ACC112 (cell line): ENCODE results near the gene KRT14.
A peak's percentile ranks its signal among the peaks of the same experiment; 100 is the strongest.
"Not testable (repeated sequence)": the region's sequence is repeated elsewhere in the genome, so short reads cannot be mapped to it uniquely, and the experiment has no call there.

Source experiments
- H2AFZ ChIP-seq: fragments of 200-600 bp; sonication (generic); one replicate; pipeline ENCODE4 v1.6.0; 2017; ENCODE audit warnings: antibody characterized with exemption, low read length; ENCODE audit not compliant: unreplicated experiment
- H3K27ac ChIP-seq: fragments of 200-600 bp; sonication (generic); 2 replicates; pipeline ENCODE4 v1.5.1; 2014; ENCODE audit warnings: low read depth, mild to moderate bottlenecking, antibody characterized with exemption, low read length, moderate library complexity
- H3K27me3 ChIP-seq: fragments of 200-600 bp; sonication (generic); 2 replicates; pipeline ENCODE4 v1.6.1; 2014; ENCODE audit warnings: mild to moderate bottlenecking, antibody characterized with exemption, low read length, moderate library complexity, mixed read lengths; ENCODE audit not compliant: insufficient read depth
- H3K36me3 ChIP-seq: fragments of 200-600 bp; sonication (generic); 2 replicates; pipeline ENCODE4 v1.6.1; 2016; ENCODE audit warnings: mild to moderate bottlenecking, antibody characterized with exemption, low read length, moderate library complexity, mixed read lengths; ENCODE audit not compliant: insufficient read depth
- H3K4me1 ChIP-seq: fragments of 200-600 bp; sonication (generic); one replicate; pipeline ENCODE4 v1.6.1; 2016; ENCODE audit warnings: low read length, mixed read lengths; ENCODE audit not compliant: insufficient read depth, unreplicated experiment, control insufficient read depth
- H3K4me3 ChIP-seq: fragments of 200-600 bp; sonication (generic); 2 replicates; pipeline ENCODE4 v1.5.1; 2014; ENCODE audit warnings: mild to moderate bottlenecking, low read depth, low read length
- H3K79me2 ChIP-seq: fragments of 200-600 bp; sonication (generic); one replicate; pipeline ENCODE4 v1.6.0; 2016; ENCODE audit warnings: low read length; ENCODE audit not compliant: control insufficient read depth, unreplicated experiment, insufficient read depth

The KRT14 gene

GRCh38 chr17:41582061-41582968 is 4.4 kb downstream of the KRT14 start:
- not testable (repeated sequence) for H3K79me2 ChIP-seq, H3K4me1 ChIP-seq, H3K4me3 ChIP-seq, H3K36me3 ChIP-seq, H2AFZ ChIP-seq, H3K27ac ChIP-seq
- H3K27me3 ChIP-seq, result peaks cover 36% of the 10 kb centered on the region; the same call in 1 of the 2 replicates

- Histone ChIP-seq H3K4me1 (no peaks in the 10 kb centered on the region), H3K79me2 (no peaks in the 10 kb centered on the region), H3K36me3 (no peaks in the 10 kb centered on the region), H3K27me3 (peaks cover 42% of the 10 kb centered on the region; the same call in 1 of the 2 replicates), H3K27ac (no peak overlapping the region), H2AFZ (no peak overlapping the region), H3K4me3 (no peak overlapping the region)
Observed at GRCh38 chr17:41581366-41582060, 5.2 kb downstream of the KRT14 start.

GRCh38 chr17:41580687-41581365 is 5.9 kb downstream of the KRT14 start:
- Histone ChIP-seq H3K4me1 (no peaks in the 10 kb centered on the region), H3K27me3 (peaks cover 48% of the 10 kb centered on the region; the same call in 1 of the 2 replicates), H3K36me3 (no peaks in the 10 kb centered on the region), H3K4me3 (no peak overlapping the region), H2AFZ (no peak overlapping the region), H3K27ac (no peak overlapping the region), H3K79me2 (no peaks in the 10 kb centered on the region)

- no peak overlapping the region for H2AFZ ChIP-seq
Observed at GRCh38 chr17:41580244-41580575, 6.5 kb downstream of the KRT14 start.

DNA sequence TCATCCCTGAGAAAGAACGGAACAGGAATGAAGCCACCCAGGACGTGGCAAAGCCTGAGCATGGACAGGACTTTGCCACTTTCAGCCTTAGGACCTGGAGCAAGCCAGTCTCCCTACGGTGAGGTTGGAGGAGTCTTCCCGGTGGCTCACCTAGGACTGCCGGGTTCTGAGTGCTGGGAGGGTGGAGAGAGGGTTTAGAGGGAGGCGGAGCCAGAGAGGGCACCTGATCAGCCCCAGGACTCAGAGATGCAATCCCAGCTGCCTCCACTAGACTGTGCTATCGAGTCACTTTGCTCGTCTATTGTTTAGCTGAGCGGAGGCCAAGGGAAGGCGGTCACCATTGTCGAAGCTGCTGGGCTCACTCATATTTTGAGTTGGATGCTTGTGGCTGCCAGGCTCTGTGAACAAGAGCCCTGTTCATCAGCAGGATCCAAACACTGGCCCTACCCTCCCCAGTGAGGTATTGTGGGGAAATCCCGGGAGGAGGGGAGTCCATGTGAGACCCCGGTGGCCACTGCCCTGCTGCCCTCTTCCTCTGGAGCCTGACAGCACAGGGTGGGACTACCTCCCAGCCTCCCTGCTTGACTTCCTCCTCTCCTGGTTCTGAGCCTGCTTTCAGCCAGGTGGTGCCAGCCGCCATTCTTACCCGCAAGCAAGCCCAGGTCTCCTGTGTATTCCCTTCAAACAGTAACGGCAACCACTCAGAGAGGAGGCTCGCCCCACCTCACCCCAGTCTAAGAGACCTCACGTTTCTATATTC is 7.0 kb downstream of the KRT14 start:
- Histone ChIP-seq H3K27ac (no peak overlapping the region), H3K4me3 (peak overlapping the region; percentile 48; the same call in 1 of the 2 replicates), H3K79me2 (no peaks in the 10 kb centered on the region), H3K36me3 (no peaks in the 10 kb centered on the region), H3K27me3 (peaks cover 48% of the 10 kb centered on the region), H3K4me1 (no peaks in the 10 kb centered on the region), H2AFZ (no peak overlapping the region)

More at GRCh38 chr17:41580244-41580575, 6.5 kb downstream of the KRT14 start:
- H3K36me3 ChIP-seq, result no peaks in the 10 kb centered on the region
- H3K79me2 ChIP-seq, result no peaks in the 10 kb centered on the region
- no peak overlapping the region for H3K4me3 ChIP-seq
- peaks cover 51% of the 10 kb centered on the region for H3K27me3 ChIP-seq
- H3K4me1 ChIP-seq, result no peaks in the 10 kb centered on the region
- H3K27ac ChIP-seq, result no peak overlapping the region

DNA sequence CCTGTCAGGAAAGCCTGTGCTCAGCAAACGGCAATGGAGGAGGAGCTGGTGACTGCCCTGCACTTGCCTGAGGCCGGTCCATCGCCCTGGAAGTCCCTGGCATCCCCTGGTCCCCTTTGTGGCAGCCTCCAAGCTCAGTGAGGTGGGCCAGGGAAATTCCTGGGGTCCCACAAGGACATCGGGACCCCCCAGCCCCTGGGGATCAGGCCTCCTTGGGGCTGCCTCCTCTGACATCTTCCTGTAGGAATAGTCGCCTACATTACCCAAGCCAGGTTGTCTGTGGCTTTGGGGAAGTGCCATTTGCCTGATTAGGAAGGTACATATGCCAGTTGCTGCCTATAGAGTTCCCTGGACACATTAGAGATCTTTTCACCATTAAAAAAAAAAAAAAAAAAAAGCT is 7.7 kb downstream of the KRT14 start:
- H3K4me1 ChIP-seq, result no peaks in the 10 kb centered on the region
- no peaks in the 10 kb centered on the region for H3K36me3 ChIP-seq
- H3K4me3 ChIP-seq, result no peak overlapping the region
- H3K27ac ChIP-seq, result no peak overlapping the region
- no peak overlapping the region for H2AFZ ChIP-seq
- H3K79me2 ChIP-seq, result no peaks in the 10 kb centered on the region
- H3K27me3 ChIP-seq, result peaks cover 43% of the 10 kb centered on the region

- Histone ChIP-seq H3K79me2 (no peaks in the 10 kb centered on the region), H3K4me1 (no peaks in the 10 kb centered on the region), H3K4me3 (no peak overlapping the region), H3K27ac (no peak overlapping the region), H3K36me3 (no peaks in the 10 kb centered on the region), H3K27me3 (peaks cover 46% of the 10 kb centered on the region), H2AFZ (no peak overlapping the region)
Observed at GRCh38 chr17:41578538-41578937, 8.2 kb downstream of the KRT14 start.

DNA sequence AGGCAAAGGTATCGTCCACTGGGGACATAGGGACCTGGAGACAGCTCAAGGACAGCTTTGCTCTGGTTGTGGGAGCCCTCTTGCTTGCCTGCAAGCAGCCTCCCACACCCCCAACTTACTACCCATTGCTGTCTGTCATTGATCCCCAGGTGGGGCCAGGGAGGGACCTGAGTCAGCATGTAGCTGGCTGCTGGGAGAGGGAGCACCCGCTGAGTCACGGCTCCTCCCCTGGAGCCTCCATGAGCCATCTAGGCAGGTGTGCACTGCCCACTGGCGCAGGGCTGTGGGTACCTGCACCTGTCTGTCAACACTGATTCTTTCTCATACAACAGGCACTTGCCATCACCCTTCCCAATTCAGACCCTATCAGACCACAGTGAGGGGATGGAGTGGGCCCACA is 10.0 kb downstream of the KRT14 start:
- H3K4me1 ChIP-seq, H3K36me3 ChIP-seq, H2AFZ ChIP-seq, H3K79me2 ChIP-seq, H3K27ac ChIP-seq, H3K4me3 ChIP-seq: not testable (repeated sequence)
- H3K27me3 ChIP-seq, result peaks cover 64% of the 10 kb centered on the region

DNA sequence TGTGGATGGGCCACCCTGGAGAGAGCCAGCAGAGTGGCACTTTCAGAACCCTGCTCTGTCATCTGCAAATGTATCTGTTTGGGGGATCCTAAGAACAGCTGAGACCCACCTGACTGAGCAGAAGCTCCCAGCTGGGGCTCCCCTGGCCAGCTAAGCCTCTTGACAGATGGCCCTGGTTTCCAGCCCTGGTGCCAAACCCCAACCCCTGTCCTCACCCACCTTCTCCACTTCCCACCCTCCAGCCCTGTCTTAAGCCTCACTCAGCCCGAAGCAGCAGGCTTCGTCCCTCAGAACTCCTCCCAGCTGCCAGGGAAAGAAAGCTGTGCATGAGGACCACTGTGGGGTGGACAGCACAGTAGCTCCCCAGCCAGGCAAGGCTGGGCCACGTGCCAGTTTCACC is 11.4 kb downstream of the KRT14 start:
- Histone ChIP-seq H3K27ac (no peak overlapping the region), H2AFZ (no peak overlapping the region), H3K4me3 (no peak overlapping the region), H3K79me2 (no peaks in the 10 kb centered on the region), H3K27me3 (peaks cover 68% of the 10 kb centered on the region), H3K4me1 (no peaks in the 10 kb centered on the region), H3K36me3 (no peaks in the 10 kb centered on the region)
